Panc1 (cell line): ENCODE data around the gene DNAJC24. TPM values are rescaled to one million over a fixed set of nuclear protein-coding genes. Genes with fewer than 3 reads are reported as not detected.

Source experiments
- ATAC-seq: fragments of 200-7000 bp; cut with Tn5 transposase; 2 replicates; pipeline ENCODE4 v1.9.1; 2020; ENCODE audit warnings: mild to moderate bottlenecking, moderate library complexity
- BruUV-seq: library from RNA; stranded (reverse); fragments of 400-500 nt; replicated peaks from 2 replicates; lab custom pipeline; 2021; lab: Mats Ljungman, UMichigan
- CTCF ChIA-PET: fragments of 300-600 bp; sonication (Branson Sonifier 250); formaldehyde crosslinking; loops from one replicate; lab custom pipeline; 2022; ENCODE audit warnings: antibody characterized with exemption; lab: Charles Lee
- POLR2A ChIA-PET: fragments of 300-600 bp; sonication (Branson Sonifier 250); formaldehyde crosslinking; loops from one replicate; lab custom pipeline; 2022; ENCODE audit warnings: antibody characterized with exemption; lab: Charles Lee
- DNase-seq: peaks from one replicate; pipeline ENCODE4 v3.0.0-alpha.2; 2010; ENCODE audit warnings: low read depth, low spot score
- H3K27ac ChIP-seq: 2 replicates; pipeline ENCODE4 v1.5.1; 2011; ENCODE audit warnings: mild to moderate bottlenecking, low read length, inconsistent platforms
- H3K27me3 ChIP-seq: fragments of 200-500 bp; sonication (Bioruptor generic); 2 replicates; pipeline ENCODE4 v1.6.0; 2014; ENCODE audit warnings: low read length, inconsistent platforms; ENCODE audit not compliant: control insufficient read depth, insufficient read depth
- H3K36me3 ChIP-seq: fragments of 200-500 bp; sonication (Bioruptor generic); 2 replicates; pipeline ENCODE4 v1.5.1; 2014; ENCODE audit warnings: inconsistent platforms, mild to moderate bottlenecking, low read length, moderate library complexity; ENCODE audit not compliant: control insufficient read depth, insufficient read depth
- H3K4me1 ChIP-seq: 2 replicates; pipeline ENCODE4 v1.5.1; 2011; ENCODE audit warnings: inconsistent platforms, mild to moderate bottlenecking, low read length, moderate library complexity; ENCODE audit not compliant: control insufficient read depth, insufficient read depth
- H3K4me3 ChIP-seq, 2 experiments: 2 replicates each; pipeline ENCODE4 v1.5.1; 2011 to 2012; ENCODE audit warnings: low read depth in 2 of 2, low read length in 2 of 2, mild to moderate bottlenecking in 2 of 2, inconsistent platforms in 1 of 2, moderate library complexity in 1 of 2
- H3K9me3 ChIP-seq: fragments of 200-500 bp; sonication (Bioruptor generic); 2 replicates; pipeline ENCODE4 v1.5.1; 2014; ENCODE audit warnings: low read depth, mild to moderate bottlenecking, inconsistent platforms, low read length, moderate library complexity; ENCODE audit not compliant: control insufficient read depth, insufficient read depth
- CTCF ChIP-seq: fragments of 450-650 bp; IDR thresholded peaks from 2 replicates; pipeline ENCODE4 v1.5.1; 2017; ENCODE audit warnings: mild to moderate bottlenecking
- POLR2AphosphoS5 ChIP-seq: IDR thresholded peaks from 2 replicates; pipeline ENCODE4 v1.6.1; 2012; ENCODE audit warnings: mild to moderate bottlenecking, low read depth, low read length, moderate library complexity
- REST ChIP-seq, 2 experiments: IDR thresholded peaks; 2 replicates each; pipeline ENCODE4 v1.6.1; 2011 to 2012; ENCODE audit warnings: low read depth in 2 of 2, control low read depth in 1 of 2, low read length in 1 of 2, mild to moderate bottlenecking in 1 of 2, moderate library complexity in 1 of 2; ENCODE audit not compliant: insufficient read depth in 1 of 2
- SIN3A ChIP-seq: IDR thresholded peaks from 2 replicates; pipeline ENCODE4 v1.6.1; 2012; ENCODE audit warnings: low read depth, mild to moderate bottlenecking, low read length, moderate library complexity, borderline replicate concordance; ENCODE audit not compliant: insufficient read depth
- TCF7L2 ChIP-seq: IDR thresholded peaks from 2 replicates; pipeline ENCODE4 v1.6.1; 2011; ENCODE audit warnings: mild to moderate bottlenecking, low read depth, low read length, inconsistent platforms
- in situ Hi-C: cut with HindIII; loops from 2 replicates; pipeline ENCODE4 v1.10.0; 2016; ENCODE audit warnings: low sequenced_read_pairs, low pct_unique_long_range_greater_than_20kb
- intact Hi-C: fragments of 100-400 bp; cut with micrococcal nuclease; formaldehyde crosslinking; loops from one replicate; pipeline ENCODE4 v1.10.0; 2022; ENCODE audit not compliant: unreplicated experiment
- total RNA-seq: library from RNA; stranded (reverse); gene quantifications from one replicate; pipeline ENCODE4 v1.2.1, GENCODE V29; 2021; ENCODE audit not compliant: unreplicated experiment

Gene DNAJC24
- total RNA-seq, 1 experiment from 2014 or later: 15.7 TPM

- CTCF ChIA-PET: no interaction called here
- BruUV-seq: no TSS peak
- Histone ChIP-seq H3K27me3 (no peaks in the 10 kb centered on the region), H3K4me3 (no peak overlapping the region), H3K36me3 (no peaks in the 10 kb centered on the region), H3K9me3 (no peaks in the 10 kb centered on the region), H3K27ac (no peak overlapping the region), H3K4me1 (no peaks in the 10 kb centered on the region)
- in situ Hi-C loops: no loop called here
- intact Hi-C loops: no loop called here
- no peak for DNase-seq
- POLR2A ChIA-PET: no interaction called here
- TF ChIP-seq TCF7L2: no peak
- TF ChIP-seq REST (IDR thresholded peaks at IDR 0.05; ENCODE audit: insufficient read depth in 1 of 2, low read depth in 2 of 2, low read length in 1 of 2): no peak
- TF ChIP-seq POLR2AphosphoS5: no peak
- TF ChIP-seq SIN3A: no peak
- no peak for TF ChIP-seq CTCF
- ATAC-seq: no peak
These were observed 43.1 kb upstream of the DNAJC24 start for GRCh38 chr11:31326470-31327148.

GRCh38 chr11:31327417-31327816 is 42.2 kb upstream of the DNAJC24 start:
- in situ Hi-C loops: no loop called here
- POLR2A ChIA-PET: no interaction called here
- H3K9me3 ChIP-seq: no peaks in the 10 kb centered on the region

More at GRCh38 chr11:31327417-31327816, 42.2 kb upstream of the DNAJC24 start:
- no peak for TF ChIP-seq SIN3A
- TF ChIP-seq TCF7L2: no peak
- no peak for TF ChIP-seq CTCF
- TF ChIP-seq REST (IDR thresholded peaks at IDR 0.05; ENCODE audit: insufficient read depth in 1 of 2, low read depth in 2 of 2, low read length in 1 of 2): no peak
- no peak for TF ChIP-seq POLR2AphosphoS5
- no peaks in the 10 kb centered on the region for H3K36me3 ChIP-seq
- DNase-seq: no peak
- no TSS peak for BruUV-seq
- no peak overlapping the region for H3K4me3 ChIP-seq
- H3K4me1 ChIP-seq: no peaks in the 10 kb centered on the region
- no peaks in the 10 kb centered on the region for H3K27me3 ChIP-seq
- no peak overlapping the region for H3K27ac ChIP-seq
- intact Hi-C loops: no loop called here
- CTCF ChIA-PET: no interaction called here
- no peak for ATAC-seq
